Liver (tissue), 3 donors: ENCODE data around the gene HYAL1.

Source experiments
- CTCF ChIP-seq: fragments of 150-350 bp; IDR thresholded peaks from 2 replicates; pipeline ENCODE4 v1.5.1; 2017; ENCODE audit warnings: improper control_type of control experiment, low read depth, low read length; ENCODE audit not compliant: missing input control
- GABPA ChIP-seq, 2 donors: IDR thresholded peaks in 1 of 2; conservative IDR thresholded peaks in 1 of 2; 2 replicates each; pipeline ENCODE4 v1.6.1; 2016; ENCODE audit warnings: antibody characterized with exemption in 2 of 2, mild to moderate bottlenecking in 1 of 2, moderate library complexity in 1 of 2
- donor health status: healthy.
- donor health status: healthy.

GRCh38 chr3:50330330-50330729 lies 27.0 kb upstream of the HYAL1 start:
- TF ChIP-seq CTCF (no peak), GABPA (IDR thresholded peaks at IDR 0.05 in 1 of 2, conservative IDR thresholded peaks at IDR 0.05 in 1 of 2) (no peak)
